ENCODE data around the gene ABHD17A.

ABHD17A gene

GRCh38 chr19:1839658-1840540 is 45.4 kb downstream of the ABHD17A start:
- no peak for DNase-seq (ENCODE audit: low spot score)

- DNase-seq (ENCODE audit: low spot score), result peak; percentile 93
Observed at GRCh38 chr19:1837625-1838105, 47.6 kb downstream of the ABHD17A start.

GRCh38 chr19:1837222-1837565 is 48.1 kb downstream of the ABHD17A start:
- DNase-seq (ENCODE audit: low spot score), result no peak

DNA sequence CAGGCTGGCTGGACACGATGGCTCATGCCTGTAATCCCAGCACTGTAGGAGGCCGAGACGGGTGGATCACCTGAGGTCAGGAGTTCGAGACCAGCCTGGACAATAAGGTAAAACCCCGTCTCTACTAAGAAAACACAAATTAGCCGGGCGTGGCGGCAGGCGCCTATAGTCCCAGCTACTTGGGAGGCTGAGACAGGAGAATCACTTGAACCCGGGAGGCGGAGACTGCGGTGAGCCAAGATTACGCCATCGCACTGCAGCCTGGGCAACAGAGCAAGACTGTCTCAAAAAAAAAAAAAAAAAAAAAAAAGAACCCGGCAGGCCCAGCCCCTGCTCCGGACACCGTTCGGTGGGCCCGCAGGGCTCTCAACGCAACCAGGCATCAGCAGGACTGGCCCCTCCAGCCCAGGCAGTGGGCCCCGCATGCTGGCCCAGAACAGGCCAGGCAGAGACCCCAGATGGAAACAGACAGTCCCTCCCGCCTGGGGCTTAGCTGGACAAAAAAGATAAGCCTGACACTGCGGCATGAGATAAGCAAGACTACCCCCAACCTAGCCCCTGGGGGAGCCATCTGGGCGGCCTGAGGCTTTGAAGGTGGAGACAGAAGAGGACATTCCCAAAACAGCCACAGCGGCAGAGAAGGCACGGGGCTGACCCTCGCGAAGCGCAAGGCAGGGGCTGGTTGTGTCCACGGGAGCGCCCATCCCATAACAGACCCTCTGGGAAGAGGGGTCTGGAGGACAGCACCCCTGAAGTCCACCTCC is 48.7 kb downstream of the ABHD17A start:
- no peak for DNase-seq (ENCODE audit: low spot score)

GRCh38 chr19:1833540-1833939 is 51.8 kb downstream of the ABHD17A start:
- no peak for DNase-seq (ENCODE audit: low spot score)

DNA sequence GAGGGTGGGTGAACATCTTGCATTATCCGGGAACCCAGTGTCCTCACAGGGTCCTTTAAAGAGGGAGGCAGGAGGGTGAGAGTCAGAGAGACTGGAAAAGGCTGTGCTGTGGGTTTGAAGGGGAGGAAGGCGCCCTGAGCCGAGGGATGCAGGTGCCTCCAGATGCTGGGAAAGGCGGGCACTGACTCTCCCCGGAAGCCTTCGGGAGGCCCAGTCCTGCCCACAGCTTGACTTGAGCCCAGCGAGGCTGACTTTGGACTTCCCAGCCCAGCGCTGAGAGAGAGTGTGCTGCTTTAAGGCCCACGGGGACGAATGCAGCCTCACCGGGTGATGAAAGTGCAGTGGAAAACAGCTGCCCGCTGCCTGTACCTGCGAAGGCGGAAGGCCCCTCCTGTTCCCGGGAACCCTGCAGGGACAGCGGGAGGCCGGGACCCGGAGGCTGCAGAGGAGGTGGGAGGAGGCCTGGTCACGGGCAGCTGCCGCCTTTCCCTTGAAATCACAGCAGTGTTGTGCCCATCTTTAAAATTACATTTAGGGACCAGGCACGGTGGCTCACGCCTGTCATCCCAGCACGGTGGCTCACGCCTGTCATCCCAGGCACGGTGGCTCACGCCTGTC is 53.1 kb downstream of the ABHD17A start:
- DNase-seq (ENCODE audit: low spot score), result no peak

DNA sequence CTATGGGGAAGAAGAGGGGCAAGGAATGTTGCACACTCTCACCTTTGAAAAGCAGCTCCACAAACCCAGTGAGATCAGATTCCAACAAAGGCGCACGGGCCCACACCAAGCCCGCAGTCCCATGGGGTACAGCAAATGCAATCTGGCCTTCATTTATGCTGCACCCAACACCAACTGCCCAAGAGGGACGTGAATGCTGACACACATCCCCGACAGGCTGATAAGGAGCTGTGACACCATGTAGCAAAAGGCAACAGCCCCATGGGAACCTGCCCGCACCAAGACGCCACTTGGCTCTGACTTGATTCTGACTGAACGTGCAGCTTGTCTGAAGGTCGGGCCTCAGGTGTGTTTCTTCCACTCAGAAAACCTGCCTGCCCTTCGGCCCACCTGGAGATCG is 54.3 kb downstream of the ABHD17A start:
- no peak for DNase-seq (ENCODE audit: low spot score)

DNA sequence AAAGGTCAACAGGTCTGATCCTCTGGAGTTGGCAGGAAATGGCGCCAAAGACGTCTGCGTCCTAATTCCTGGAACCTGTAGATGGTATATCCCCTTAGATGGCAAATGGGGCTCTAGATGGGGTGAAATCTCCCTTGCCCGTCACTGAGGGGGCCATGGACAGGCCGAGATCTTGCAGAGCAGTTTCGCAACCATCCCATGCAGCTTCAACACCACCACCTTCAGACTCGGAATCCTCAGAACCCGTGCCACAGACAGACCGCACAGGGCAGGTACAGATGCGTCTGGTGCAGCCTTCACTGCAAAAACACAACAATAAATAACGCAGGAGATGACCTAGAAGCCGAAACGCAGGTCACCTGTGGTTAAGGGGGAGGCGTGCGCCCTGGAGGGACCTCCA is 54.7 kb downstream of the ABHD17A start:
- DNase-seq (ENCODE audit: low spot score), result no peak

DNA sequence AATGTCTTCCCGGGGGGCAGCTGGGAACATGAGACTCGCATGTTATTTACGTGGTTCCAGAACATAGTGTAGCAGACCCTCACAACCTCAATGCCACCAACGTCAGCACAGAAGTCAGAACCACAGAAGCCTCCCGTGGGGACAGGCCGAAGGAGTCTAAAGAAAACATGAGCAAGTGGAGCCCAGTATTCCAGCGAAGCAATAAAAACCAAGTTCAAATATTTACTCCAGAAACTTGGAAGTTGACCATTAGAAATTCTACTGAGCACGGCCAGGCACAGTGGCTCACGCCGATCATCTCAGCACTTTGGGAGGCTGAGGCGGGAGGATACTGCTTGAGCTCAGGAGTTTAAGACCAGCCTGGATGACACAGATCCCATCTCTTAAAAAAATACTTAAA is 55.3 kb downstream of the ABHD17A start:
- DNase-seq (ENCODE audit: low spot score), result no peak

DNA sequence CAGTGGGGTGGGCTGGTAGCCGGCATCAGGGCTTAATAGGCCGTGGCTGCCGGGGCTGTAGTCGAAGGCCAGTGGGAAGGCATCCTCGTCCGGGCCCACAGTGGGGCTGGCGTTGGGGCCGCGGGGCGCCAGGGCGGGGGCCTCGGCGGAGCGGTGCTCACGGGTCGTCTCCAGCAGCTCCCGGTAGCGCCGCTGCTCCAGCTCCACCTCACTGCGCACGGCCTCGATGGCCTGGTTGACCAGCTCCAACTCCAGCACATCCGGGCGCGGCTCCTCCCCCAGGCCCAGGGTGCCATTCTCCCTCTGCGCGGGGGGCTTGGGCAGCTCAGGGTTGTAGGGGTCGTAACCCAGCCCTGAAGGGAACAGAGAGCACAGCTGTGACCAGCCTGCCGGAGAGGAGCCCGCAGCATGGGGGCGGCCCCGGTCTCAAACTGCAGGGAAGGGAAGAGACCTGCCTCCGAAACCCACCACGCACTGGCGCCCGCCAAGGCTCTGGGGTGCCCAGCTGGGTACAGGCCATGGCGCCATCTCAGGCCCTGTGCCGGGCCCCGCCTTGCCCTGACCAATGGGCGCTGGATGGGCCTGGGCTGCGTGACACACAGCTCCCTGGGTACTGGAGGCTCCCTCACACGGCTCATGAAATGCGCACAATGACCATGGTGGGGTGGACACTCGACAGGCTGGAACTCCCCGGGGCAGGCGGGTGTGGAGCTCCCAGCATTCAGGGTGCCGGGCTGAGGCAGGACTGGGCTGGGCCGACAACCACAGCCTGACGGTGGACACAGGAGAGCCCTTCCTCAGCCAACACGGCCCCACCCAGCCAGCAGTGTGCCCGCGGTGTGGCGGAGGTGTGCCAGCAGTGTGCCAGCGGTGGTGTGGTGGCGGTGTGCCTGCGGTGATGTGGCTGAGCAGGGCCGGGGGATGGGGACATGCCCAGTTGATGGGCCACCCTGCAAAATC is 56.7 kb downstream of the ABHD17A start:
- DNase-seq (ENCODE audit: low spot score), result no peak

GRCh38 chr19:1827566-1828278 is 57.6 kb downstream of the ABHD17A start:
- DNase-seq (ENCODE audit: low spot score), result no peak
